Fibroblast of mammary gland (primary cell): Measurements from ENCODE around the gene KYNU.

ENCODE experiments used
- DNase-seq: peaks from one replicate; pipeline ENCODE4 v3.0.0-alpha.2; 2010; ENCODE audit warnings: low read depth
- H3K4me3 ChIP-seq: 2 replicates; pipeline ENCODE4 v1.5.1; 2011; ENCODE audit warnings: low read depth, mild to moderate bottlenecking, low read length, moderate library complexity; ENCODE audit not compliant: control insufficient read depth
- TF ChIP-seq, protein P1 (sequence below): conservative IDR thresholded peaks from 2 replicates; pipeline ENCODE4 v1.5.1; 2011; ENCODE audit warnings: low read depth, low read length, inconsistent platforms; ENCODE audit not compliant: control insufficient read depth, insufficient read depth

Gene KYNU

DNA sequence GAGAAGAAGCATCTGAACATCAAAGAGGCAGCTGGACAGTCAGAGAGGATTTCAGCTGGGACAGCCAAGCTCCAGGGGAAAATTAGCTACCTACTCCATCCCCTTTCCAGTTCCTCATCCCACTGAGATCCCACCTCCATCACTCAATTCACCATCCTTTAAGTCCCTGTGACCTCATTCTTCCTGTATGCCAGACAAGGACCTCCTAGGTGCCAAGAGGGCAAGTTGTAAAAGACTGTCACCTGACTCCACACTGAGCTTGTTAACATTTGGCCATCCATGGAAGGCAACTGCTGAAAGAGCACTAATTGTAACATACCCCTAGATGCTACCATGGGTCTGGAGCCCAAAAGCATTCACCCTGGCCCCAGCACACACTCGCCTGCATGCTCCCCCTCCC is 97.8 kb downstream of the KYNU start:
- H3K4me3 ChIP-seq = no peak overlapping the region
- TF ChIP-seq, protein P1, sequence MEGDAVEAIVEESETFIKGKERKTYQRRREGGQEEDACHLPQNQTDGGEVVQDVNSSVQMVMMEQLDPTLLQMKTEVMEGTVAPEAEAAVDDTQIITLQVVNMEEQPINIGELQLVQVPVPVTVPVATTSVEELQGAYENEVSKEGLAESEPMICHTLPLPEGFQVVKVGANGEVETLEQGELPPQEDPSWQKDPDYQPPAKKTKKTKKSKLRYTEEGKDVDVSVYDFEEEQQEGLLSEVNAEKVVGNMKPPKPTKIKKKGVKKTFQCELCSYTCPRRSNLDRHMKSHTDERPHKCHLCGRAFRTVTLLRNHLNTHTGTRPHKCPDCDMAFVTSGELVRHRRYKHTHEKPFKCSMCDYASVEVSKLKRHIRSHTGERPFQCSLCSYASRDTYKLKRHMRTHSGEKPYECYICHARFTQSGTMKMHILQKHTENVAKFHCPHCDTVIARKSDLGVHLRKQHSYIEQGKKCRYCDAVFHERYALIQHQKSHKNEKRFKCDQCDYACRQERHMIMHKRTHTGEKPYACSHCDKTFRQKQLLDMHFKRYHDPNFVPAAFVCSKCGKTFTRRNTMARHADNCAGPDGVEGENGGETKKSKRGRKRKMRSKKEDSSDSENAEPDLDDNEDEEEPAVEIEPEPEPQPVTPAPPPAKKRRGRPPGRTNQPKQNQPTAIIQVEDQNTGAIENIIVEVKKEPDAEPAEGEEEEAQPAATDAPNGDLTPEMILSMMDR = no peak
- DNase-seq = no peak

DNA sequence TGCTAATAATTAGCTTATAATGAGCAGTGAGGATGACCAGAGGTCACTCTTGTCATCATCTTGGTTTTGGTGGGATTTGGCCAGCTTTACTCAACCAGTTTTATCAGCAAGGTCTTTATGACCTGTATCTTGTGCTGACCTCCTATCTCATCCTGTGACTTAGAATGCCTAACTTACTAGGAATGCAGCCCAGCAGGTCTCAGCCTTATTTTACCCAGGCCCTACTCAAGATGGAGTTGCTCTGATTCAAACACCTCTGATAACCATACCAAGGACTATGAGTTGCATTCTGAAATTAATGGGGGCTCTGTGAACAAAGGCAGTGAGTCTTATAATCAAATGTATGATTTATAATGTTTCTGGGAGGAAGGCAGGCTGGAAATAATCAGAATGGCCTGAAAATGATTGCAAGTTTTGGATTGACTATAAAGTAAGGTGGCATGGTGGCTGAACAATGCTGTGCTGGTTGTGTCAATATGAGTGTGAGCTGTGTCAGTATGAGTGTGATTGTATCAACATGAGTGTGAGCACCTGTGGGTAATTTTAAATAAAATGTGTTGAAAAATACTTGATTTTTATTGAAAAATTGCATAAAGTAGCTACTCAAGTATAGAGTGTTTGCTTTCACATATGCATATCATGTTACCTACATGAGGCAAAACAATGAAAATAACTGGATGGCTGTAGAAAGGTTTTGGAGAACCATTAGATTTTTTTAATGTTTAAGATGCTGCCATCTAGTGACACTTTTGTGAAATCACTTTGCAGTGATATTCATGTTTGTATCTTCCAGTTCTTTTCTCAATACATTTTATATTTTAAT is 103.0 kb downstream of the KYNU start:
- peak; percentile 61 for DNase-seq
- no peak overlapping the region for H3K4me3 ChIP-seq
- TF ChIP-seq, protein P1 = peak; percentile 42

DNA sequence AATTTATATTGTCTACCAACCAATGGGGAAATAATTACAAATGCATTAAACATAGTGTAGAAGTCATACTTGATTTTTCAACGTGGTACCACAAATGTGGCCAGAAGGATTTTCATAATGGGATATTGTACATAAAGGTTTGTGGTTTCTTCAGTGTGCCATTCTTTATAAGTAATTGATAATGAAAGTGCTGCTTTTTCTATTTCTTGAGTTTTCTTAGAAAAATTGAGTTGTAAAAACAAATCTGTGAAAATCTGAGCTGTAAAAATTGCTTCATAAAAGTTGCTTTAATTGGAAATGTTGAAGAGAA is 103.6 kb downstream of the KYNU start:
- DNase-seq = no peak
- H3K4me3 ChIP-seq = no peak overlapping the region
- TF ChIP-seq, protein P1 = no peak

DNA sequence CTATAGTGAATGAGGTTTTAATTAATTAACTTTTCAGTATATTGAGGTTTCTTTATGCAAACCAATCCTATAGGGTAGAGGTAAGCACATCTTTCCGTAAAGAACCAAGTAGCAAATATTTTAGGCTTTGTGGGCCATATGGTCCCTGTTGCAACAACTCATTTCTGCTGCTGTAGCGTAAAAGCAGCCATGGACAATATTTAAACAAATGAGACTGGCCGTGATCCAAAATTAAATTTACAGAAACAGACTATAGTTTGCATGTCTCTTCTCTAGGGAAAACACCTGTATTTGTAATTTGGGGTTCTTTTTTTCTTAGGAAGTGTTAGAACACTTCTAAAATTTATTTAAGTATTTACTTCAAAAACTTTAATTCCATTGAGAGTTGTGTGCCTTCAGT is 104.3 kb downstream of the KYNU start:
- H3K4me3 ChIP-seq = no peak overlapping the region
- DNase-seq = no peak
- TF ChIP-seq, protein P1 = no peak

DNA sequence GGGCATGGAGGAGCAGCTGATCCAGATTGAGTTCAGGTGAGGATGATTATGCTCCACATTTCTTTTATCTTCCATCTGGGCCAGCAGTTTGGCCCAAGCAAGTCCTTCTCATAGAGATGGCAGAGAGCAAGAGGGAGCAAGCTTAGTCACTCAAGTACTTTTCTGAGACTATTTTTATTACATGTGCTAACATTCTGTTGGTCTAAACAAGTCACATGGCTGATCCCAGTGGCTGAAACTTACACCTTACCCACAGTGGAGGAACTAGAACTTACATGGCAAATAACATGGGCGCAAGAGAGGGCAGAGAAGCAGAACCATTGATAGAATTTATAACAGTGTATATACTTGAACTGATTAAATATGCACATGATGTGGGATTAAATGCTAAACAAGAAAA is 105.7 kb downstream of the KYNU start:
- TF ChIP-seq, protein P1 = no peak
- H3K4me3 ChIP-seq = no peak overlapping the region
- no peak for DNase-seq

DNA sequence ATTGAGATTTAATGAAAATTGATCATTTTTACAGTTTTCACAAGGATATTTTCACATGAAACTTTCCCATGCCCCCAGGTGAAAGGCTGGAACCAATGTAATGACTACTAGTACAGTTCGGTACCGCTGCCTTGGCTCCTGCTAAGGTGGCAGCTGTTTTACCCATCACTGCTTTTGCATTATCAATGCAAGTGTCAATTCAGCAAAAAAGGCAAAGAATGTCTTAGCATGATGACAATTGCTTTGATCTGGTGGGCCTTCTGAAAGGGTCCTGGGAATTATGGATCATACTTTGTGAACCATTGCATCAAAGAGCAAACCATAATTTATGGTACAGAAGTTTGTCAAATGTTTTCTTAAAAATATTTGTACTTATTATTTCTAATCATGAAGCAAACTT is 107.2 kb downstream of the KYNU start:
- no peak overlapping the region for H3K4me3 ChIP-seq
- TF ChIP-seq, protein P1 = no peak
- no peak for DNase-seq
